HG02943 (cell line): ENCODE results near the gene ENAM.
"Not testable (repeated sequence)": the region's sequence is repeated elsewhere in the genome, so short reads cannot be mapped to it uniquely, and the experiment has no call there.

Experiments used
- ATAC-seq: cut with Tn5 transposase; IDR thresholded peaks from one replicate; pipeline ENCODE4 v1.9.1; 2021; ENCODE audit warnings: mild to moderate bottlenecking, low read depth, moderate library complexity; ENCODE audit not compliant: unreplicated experiment

Gene ENAM

GRCh38 chr4:70623323-70623722 is 5.2 kb upstream of the ENAM start:
- ATAC-seq: no peak

- no peak for ATAC-seq
These were observed 4.2 kb upstream of the ENAM start for GRCh38 chr4:70624226-70624793.

GRCh38 chr4:70627620-70628019 is 924 bp upstream of the ENAM start:
- ATAC-seq: no peak

DNA sequence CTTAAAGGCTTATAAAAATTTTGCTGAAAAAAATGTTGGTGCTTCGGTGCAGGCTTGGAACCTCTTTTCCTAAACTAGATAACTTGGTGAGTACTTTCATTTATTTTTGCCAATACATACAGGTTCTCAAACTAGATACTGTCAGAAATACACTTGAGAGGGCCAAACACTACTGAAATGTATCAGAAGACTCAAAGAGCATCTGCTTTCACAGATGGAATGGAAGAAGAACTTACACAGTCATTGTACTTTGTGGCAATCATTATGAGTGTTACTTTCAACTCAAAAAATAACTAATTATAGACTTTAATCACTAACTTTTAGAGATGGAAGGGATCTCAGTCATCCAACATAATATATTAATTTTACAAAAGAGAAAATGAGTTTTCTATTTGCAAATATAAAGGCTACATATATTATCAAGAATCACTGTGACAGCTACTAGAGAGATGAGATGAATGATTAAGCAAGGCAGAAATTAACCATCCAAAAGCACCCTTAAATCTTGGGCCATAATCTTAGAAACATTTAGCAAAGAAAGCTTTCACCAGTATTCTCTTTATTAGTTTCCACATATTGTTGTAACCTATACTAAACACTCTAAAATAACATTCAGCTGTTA is 1.0 kb downstream of the ENAM start:
- no peak for ATAC-seq

- ATAC-seq: no peak
These were observed 1.6 kb downstream of the ENAM start for GRCh38 chr4:70630162-70630561.

DNA sequence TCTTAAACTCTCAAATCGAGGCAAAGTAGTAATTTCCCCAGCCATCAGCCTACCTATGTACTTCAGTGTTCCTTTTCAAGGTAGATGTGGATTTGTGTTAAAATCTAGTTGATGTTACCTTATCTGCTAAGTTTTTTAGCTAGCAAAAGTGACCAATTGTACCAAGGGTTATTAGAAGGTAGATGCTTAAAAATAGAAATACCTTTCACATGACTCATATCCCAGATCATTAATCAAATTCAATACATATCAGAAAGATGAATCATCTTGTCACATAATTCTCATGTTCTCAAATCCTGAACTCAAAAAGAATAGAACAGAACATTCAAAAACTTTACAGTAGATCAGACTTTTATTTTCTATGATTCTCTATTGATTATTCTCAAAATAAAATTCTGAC is 3.5 kb downstream of the ENAM start:
- ATAC-seq: no peak

DNA sequence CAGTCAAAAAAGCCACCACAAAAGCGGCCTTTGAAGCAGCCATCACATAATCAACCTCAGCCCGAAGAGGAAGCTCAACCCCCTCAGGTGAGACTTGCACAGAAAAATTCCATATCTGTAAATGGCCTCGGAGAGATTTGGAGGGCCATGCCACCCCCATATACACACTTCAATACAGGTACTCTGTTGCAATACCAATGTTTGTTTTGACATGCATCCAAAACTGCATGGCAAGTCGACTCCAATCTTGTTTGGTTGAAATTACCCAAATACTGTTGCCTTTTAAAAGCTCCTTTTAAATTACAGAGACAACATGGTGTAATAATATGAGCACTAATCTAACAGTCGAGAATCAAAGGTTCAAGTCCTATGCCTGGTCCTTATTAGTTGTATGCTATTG is 5.9 kb downstream of the ENAM start:
- no peak for ATAC-seq

DNA sequence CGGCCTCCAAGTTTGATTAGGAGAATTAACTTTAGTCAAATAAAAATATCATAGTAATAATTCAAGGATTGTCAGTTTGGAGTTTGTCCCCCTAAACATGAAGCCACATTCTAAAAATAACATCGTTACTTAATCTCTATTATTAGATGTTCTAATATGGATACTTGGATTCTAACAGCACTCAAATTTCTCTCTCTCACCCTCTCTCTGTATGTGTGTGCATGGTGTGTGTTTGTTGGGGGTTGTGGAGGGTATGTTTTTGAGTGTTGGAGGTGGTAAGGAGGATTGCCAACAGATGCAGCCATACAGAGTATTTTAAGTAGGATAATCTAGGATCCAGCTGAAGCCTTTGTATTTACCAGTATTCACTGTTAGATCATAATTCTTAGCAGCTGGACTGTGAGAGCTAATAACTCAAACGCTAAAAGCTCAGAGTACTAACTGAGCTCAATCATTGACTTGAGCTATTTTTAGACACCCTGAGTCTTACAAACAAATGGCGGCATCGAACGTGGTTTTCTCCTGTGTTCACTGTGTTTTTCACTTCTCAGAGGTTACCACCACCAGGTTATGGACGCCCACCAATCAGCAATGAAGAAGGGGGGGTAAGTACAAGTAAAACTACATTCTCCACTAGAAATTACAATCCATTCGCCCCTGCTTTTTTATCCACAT is 8.8 kb downstream of the ENAM start:
- peak; percentile 71 for ATAC-seq

DNA sequence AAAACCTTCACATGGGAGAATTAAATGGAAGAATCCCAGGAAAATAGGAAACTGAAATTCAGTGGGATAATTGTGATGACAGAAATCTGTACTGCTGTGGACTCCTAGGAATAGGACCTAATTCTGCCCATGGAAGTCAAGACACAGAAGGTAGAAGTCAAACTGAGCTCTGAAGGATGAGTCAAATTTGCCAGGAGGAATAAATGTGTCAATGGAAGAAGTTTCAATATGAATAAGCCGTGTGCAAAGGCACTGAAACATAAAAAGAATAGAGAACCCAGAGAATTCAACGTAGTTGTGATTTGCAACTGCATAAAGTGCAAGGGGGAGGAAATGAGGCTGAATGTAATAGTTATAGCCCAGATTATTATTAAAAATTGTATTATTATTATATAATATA is 11.6 kb downstream of the ENAM start:
- no peak for ATAC-seq

- not testable (repeated sequence) for ATAC-seq
These were observed 22.2 kb downstream of the ENAM start for GRCh38 chr4:70650741-70651140.

- ATAC-seq: no peak
These were observed 23.4 kb downstream of the ENAM start for GRCh38 chr4:70651864-70652506.

DNA sequence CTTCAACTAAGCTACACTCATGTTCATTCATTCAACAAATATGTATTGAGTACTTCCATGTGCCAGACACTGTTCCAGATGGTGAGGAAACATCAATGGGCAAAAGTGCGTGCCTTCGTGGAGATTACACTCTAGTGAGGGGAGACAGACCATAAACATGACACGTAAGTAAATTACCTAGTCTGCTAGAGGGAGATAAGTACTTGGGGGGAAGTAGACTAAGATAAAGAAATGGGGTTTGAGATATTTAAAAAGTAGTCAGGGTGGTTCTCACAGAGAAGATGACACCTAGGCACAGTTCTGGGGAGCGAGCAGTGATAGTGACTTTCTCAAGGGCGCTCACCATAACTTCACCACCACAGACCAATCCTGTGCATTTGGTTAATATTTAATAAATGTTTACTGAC is 26.1 kb downstream of the ENAM start:
- no peak for ATAC-seq

- ATAC-seq: no peak
These were observed 28.8 kb downstream of the ENAM start for GRCh38 chr4:70657326-70657725.

GRCh38 chr4:70658418-70658817 is 29.9 kb downstream of the ENAM start:
- ATAC-seq: no peak

GRCh38 chr4:70660106-70660505 is 31.6 kb downstream of the ENAM start:
- ATAC-seq: no peak

- ATAC-seq: not testable (repeated sequence)
These were observed 32.9 kb downstream of the ENAM start for GRCh38 chr4:70661309-70661922.

GRCh38 chr4:70666369-70666768 is 37.8 kb downstream of the ENAM start, which contains the start of gene JCHAIN:
Gene JCHAIN, minus strand, starts transcription at chr4:70666508. Its CDS starts 18 bp downstream, at chr4:70666490.
- ATAC-seq: no peak

GRCh38 chr4:70667740-70668535 is 39.4 kb downstream of the ENAM start:
- ATAC-seq: no peak

DNA sequence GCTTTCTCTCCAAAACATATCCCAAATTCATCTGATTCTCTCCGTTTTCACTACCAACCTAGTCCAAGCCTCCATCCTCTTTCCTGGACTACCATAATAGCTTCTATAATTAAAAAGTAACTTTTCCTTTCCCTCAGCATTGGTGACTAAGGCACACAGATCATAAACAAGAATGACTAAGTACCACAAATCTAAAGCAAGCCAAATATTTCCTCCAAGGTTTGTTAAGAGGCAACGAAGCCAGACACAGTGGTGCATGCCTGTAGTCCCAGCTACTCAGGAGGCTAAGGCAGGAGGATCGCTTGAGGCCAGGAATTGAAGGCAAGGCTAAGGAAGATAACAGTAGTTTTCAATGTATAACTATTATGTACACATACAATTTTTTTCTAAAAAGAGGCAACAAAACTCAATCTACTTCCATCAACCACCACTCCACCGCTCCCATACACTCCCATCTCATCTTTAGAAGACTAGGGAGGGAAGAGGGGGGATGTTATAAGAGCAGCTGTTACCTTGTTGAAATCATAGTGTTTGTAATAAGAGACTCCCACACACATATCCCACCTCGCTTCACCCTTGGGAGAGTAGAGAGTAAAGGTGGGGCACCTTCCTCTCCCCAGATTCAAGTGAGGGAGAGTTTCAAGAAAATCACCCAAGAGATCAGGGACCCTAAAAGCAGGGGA is 41.9 kb downstream of the ENAM start:
- ATAC-seq: no peak

DNA sequence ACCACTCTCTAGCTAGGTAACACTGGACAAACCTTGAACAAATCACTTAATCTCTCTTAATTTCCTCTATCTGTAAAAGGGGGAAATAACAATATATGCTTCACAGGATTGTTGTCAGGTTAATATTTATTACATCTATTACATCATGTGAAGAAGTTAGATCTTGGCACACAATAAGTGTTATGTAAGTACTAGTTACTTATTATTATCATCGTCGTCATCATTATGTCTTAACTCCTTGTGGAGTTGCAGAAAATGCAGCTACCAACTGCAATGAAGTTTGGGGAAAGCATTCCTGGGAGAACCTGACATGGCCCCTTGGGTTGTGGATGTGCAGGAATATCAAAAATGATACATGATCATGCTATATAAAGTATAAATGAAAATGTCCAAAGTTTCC is 42.5 kb downstream of the ENAM start:
- no peak for ATAC-seq
